ENCODE results near the gene TNFRSF4.
"Not testable (repeated sequence)": the region's sequence is repeated elsewhere in the genome, so short reads cannot be mapped to it uniquely, and the experiment has no call there.

The TNFRSF4 gene

GRCh38 chr1:1199961-1200875 lies 13.7 kb downstream of the TNFRSF4 start:
- no peak for DNase-seq

DNA sequence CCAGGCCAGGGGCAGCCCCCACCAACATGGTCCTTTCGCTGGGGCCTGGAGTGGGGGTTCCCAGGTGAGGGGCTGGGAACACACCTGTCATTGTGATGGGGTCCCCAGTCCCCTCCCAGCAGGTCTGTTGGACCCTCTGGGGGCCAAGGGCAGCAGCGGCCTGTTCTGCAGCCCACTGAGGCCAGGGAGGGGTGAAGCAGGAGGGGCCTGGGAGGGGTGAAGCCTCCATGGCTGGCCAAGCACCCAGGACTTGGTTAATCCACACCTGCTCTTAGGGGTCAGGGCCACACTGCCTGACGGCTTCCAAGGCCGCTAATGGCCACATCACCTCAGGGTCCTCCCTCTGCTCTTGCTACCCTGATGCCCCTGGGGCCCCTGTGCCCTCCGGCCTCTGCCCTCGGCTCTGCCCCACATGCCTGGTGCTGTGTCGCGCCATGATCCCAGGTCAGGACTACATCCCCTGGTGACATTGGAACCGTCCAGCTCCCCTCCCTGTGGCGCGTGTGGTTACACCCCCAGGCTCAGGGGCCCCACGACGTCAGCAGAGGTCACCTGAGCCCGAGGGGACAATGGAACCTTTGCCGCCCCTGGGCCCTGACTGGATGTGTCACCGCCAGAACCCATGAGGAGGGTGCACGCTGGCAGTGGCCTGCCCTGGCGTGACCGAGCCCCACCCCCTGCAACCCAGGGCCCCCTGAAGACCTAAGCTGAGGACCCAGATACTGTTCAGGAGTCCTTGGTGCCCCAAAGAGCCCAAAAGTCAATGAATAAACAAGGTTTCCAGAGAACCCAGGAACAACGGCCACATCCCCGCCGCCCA lies 14.6 kb downstream of the TNFRSF4 start:
- no peak for DNase-seq

- DNase-seq, result no peak
These were observed 15.4 kb downstream of the TNFRSF4 start for GRCh38 chr1:1198423-1199140.

GRCh38 chr1:1197551-1198422 lies 16.2 kb downstream of the TNFRSF4 start:
- DNase-seq, result no peak

GRCh38 chr1:1197188-1197500 lies 16.8 kb downstream of the TNFRSF4 start:
- no peak for DNase-seq

- no peak for DNase-seq
These were observed 17.3 kb downstream of the TNFRSF4 start for GRCh38 chr1:1196431-1197187.

GRCh38 chr1:1195726-1196125 lies 18.2 kb downstream of the TNFRSF4 start:
- DNase-seq, result not testable (repeated sequence)

DNA sequence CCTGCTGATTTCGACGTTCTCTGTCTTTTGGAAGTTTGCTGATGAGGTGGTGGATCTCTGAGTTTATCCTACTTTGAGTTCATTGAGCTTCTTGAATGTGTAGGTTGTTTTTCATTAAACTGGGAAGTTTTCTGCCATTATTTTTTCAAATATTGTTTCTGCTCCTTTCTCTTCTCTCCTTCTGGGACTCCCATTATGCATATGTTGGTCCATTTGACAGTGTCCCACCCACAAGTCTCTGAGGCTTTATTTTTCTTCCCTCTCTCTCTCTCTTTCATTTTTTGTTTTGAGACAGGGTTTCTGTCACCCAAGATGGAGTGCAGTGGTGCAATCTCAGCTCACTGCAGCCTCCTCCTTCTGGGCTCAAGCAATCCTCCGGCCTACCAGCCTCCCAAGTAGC lies 19.2 kb downstream of the TNFRSF4 start:
- no peak for DNase-seq

GRCh38 chr1:1191734-1192133 lies 22.2 kb downstream of the TNFRSF4 start:
- DNase-seq, result no peak

GRCh38 chr1:1189111-1189510 lies 24.8 kb downstream of the TNFRSF4 start:
- DNase-seq, result no peak

GRCh38 chr1:1187938-1188337 lies 26.0 kb downstream of the TNFRSF4 start:
- no peak for DNase-seq

DNA sequence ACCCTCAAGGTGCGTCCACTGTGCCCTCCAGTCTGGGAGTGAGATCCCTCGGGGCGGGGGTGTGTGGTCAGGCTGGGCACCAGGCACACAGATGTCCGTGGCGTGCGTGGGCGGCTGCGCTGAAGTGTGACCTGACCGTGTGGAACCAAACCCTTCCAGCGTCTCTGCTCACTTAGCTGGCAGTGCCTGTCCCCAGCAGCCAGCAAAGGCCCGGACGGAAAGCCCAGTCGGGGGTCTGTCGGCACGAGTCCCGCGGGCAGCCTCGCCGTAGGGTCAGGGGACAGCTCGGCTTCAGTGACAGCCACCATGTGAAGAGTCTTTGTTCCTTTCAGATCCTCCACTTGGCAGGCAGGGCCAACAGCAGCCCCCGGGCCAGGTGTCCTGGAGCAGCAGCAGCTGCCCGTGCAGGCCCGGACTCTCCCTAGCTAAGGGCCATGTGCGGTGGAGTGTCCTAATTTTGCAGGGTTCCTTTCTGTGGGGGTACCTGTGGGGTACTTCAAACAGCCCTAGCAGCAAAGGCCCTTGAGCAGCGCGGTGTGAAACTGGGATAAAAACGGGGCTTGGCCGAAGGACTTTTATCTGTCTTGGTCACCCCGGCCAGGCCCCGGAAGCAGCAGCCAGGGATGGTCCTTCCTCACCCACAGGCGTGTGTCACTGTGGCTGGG lies 28.7 kb downstream of the TNFRSF4 start:
- DNase-seq, result no peak

GRCh38 chr1:1183833-1184775 lies 29.8 kb downstream of the TNFRSF4 start:
- no peak for DNase-seq

GRCh38 chr1:1183221-1183747 lies 30.7 kb downstream of the TNFRSF4 start:
- DNase-seq, result no peak

- DNase-seq, result no peak
These were observed 31.3 kb downstream of the TNFRSF4 start for GRCh38 chr1:1182491-1183220.

GRCh38 chr1:1181938-1182410 lies 32.0 kb downstream of the TNFRSF4 start:
- DNase-seq, result no peak

GRCh38 chr1:1181129-1181937 lies 32.6 kb downstream of the TNFRSF4 start:
- DNase-seq, result no peak

Data from CD4-positive, alpha-beta T cell treated with Interleukin-17A for 4 hours (primary cell).